HG02973 (cell line): ENCODE results near the gene LSM8.
"Not testable (repeated sequence)": the region's sequence is repeated elsewhere in the genome, so short reads cannot be mapped to it uniquely, and the experiment has no call there.

Experiments used
- ATAC-seq: cut with Tn5 transposase; IDR thresholded peaks from one replicate; pipeline ENCODE4 v1.9.1; 2021; ENCODE audit warnings: moderate library complexity; ENCODE audit not compliant: unreplicated experiment

LSM8 gene

GRCh38 chr7:118183786-118184564, at the start of gene LSM8:
TSS of gene LSM8 (plus strand) at chr7:118184164. CDS start at chr7:118184224, 60 bp downstream.
- ATAC-seq, result peak; percentile 98

- ATAC-seq, result not testable (repeated sequence)
Observed at GRCh38 chr7:118134420-118134819, 49.5 kb upstream of the LSM8 start.

- ATAC-seq, result no peak
Observed at GRCh38 chr7:118140468-118140867, 43.5 kb upstream of the LSM8 start.

- ATAC-seq, result no peak
Observed at GRCh38 chr7:118142012-118142411, 42.0 kb upstream of the LSM8 start.

GRCh38 chr7:118148930-118149329, 35.0 kb upstream of the LSM8 start:
- no peak for ATAC-seq

- no peak for ATAC-seq
Observed at GRCh38 chr7:118149394-118149793, 34.6 kb upstream of the LSM8 start.

GRCh38 chr7:118151671-118152070, 32.3 kb upstream of the LSM8 start:
- ATAC-seq, result no peak

GRCh38 chr7:118152149-118152548, 31.8 kb upstream of the LSM8 start:
- ATAC-seq, result no peak

GRCh38 chr7:118152654-118153053, 31.3 kb upstream of the LSM8 start:
- ATAC-seq, result no peak

GRCh38 chr7:118153551-118154177, 30.3 kb upstream of the LSM8 start:
- no peak for ATAC-seq

- no peak for ATAC-seq
Observed at GRCh38 chr7:118158766-118159165, 25.2 kb upstream of the LSM8 start.

- no peak for ATAC-seq
Observed at GRCh38 chr7:118169146-118169545, 14.8 kb upstream of the LSM8 start.

- ATAC-seq, result no peak
Observed at GRCh38 chr7:118175740-118176139, 8.2 kb upstream of the LSM8 start.

- ATAC-seq, result no peak
Observed at GRCh38 chr7:118179191-118179590, 4.8 kb upstream of the LSM8 start.

- ATAC-seq, result no peak
Observed at GRCh38 chr7:118182593-118183427, 1.2 kb upstream of the LSM8 start.

GRCh38 chr7:118183428-118183785, 557 bp upstream of the LSM8 start:
- peak; percentile 0 for ATAC-seq

GRCh38 chr7:118184565-118184940, 589 bp downstream of the LSM8 start:
- ATAC-seq, result peak; percentile 15

GRCh38 chr7:118185163-118185860, 1.3 kb downstream of the LSM8 start:
- no peak for ATAC-seq

GRCh38 chr7:118186501-118186900, 2.5 kb downstream of the LSM8 start:
- no peak for ATAC-seq

- ATAC-seq, result no peak
Observed at GRCh38 chr7:118194571-118194970, 10.6 kb downstream of the LSM8 start.

GRCh38 chr7:118195837-118196474, 12.0 kb downstream of the LSM8 start:
- ATAC-seq, result peak; percentile 84
